ENCODE data around the gene HYAL3. TPM values are rescaled to one million over a fixed set of nuclear protein-coding genes. Genes with fewer than 3 reads are reported as not detected.

HYAL3 gene
- total RNA-seq, 1 donor from 2014 or later = 6.9 TPM

GRCh38 chr3:50261505-50261904 lies 37.7 kb downstream of the HYAL3 start:
- Histone ChIP-seq H3K9ac (ENCODE audit: low read length) (peak overlapping the region; percentile 92), H3K9me3 (ENCODE audit: insufficient read depth, low read depth, low read length) (no peaks in the 10 kb centered on the region), H3K36me3 (ENCODE audit: insufficient read depth, low read length) (peaks cover 16% of the 10 kb centered on the region), H3K27me3 (ENCODE audit: insufficient read depth, low read length) (no peaks in the 10 kb centered on the region), H2AFZ (ENCODE audit: low read depth, low read length) (no peak overlapping the region), H3K4me3 (ENCODE audit: insufficient read depth, low read depth, low read length) (no peak overlapping the region), H3K79me2 (ENCODE audit: insufficient read depth, low read length) (peaks cover 9% of the 10 kb centered on the region), H4K20me1 (ENCODE audit: insufficient read depth, low read length) (peaks cover 11% of the 10 kb centered on the region), H3K4me2 (ENCODE audit: low read length) (peak overlapping the region; percentile 82), H3K27ac (ENCODE audit: low read depth, low read length) (no peak overlapping the region), H3K4me1 (ENCODE audit: insufficient read depth, low read length) (peaks cover 33% of the 10 kb centered on the region)
- TF ChIP-seq CTCF (IDR thresholded peaks at IDR 0.05; ENCODE audit: insufficient read depth, low read depth, low read length) = no peak
- TF ChIP-seq EZH2 (IDR thresholded peaks at IDR 0.05; ENCODE audit: insufficient read depth, low read length) = no peak
- Mint-ChIP-seq H3K4me1 (ENCODE audit: low read depth, unreplicated experiment) (peaks cover 25% of the 10 kb centered on the region), H3K27ac (ENCODE audit: unreplicated experiment) (peak overlapping the region; percentile 83), H3K9me3 (ENCODE audit: unreplicated experiment) (no peaks in the 10 kb centered on the region), H3K27me3 (ENCODE audit: low read depth, unreplicated experiment) (no peaks in the 10 kb centered on the region), H3K4me3 (ENCODE audit: unreplicated experiment) (no peak overlapping the region), H3K36me3 (ENCODE audit: low read depth, unreplicated experiment) (peaks cover 9% of the 10 kb centered on the region)
- DNase-seq (ENCODE audit: low read depth) = no peak
- no peak for FAIRE-seq

GRCh38 chr3:50260942-50261441 lies 38.2 kb downstream of the HYAL3 start:
- Histone ChIP-seq H3K36me3 (ENCODE audit: insufficient read depth, low read length) (peaks cover 20% of the 10 kb centered on the region), H2AFZ (ENCODE audit: low read depth, low read length) (no peak overlapping the region), H3K27me3 (ENCODE audit: insufficient read depth, low read length) (no peaks in the 10 kb centered on the region), H3K79me2 (ENCODE audit: insufficient read depth, low read length) (peaks cover 14% of the 10 kb centered on the region), H3K9ac (ENCODE audit: low read length) (peak overlapping the region; percentile 92), H3K27ac (ENCODE audit: low read depth, low read length) (peak overlapping the region; percentile 93), H4K20me1 (ENCODE audit: insufficient read depth, low read length) (peaks cover 15% of the 10 kb centered on the region), H3K4me3 (ENCODE audit: insufficient read depth, low read depth, low read length) (peak overlapping the region; percentile 55), H3K4me2 (ENCODE audit: low read length) (peak overlapping the region; percentile 82), H3K9me3 (ENCODE audit: insufficient read depth, low read depth, low read length) (no peaks in the 10 kb centered on the region), H3K4me1 (ENCODE audit: insufficient read depth, low read length) (peaks cover 33% of the 10 kb centered on the region)
- Mint-ChIP-seq H3K36me3 (ENCODE audit: low read depth, unreplicated experiment) (peaks cover 9% of the 10 kb centered on the region), H3K27ac (ENCODE audit: unreplicated experiment) (peak overlapping the region; percentile 83), H3K27me3 (ENCODE audit: low read depth, unreplicated experiment) (no peaks in the 10 kb centered on the region), H3K4me3 (ENCODE audit: unreplicated experiment) (peak overlapping the region; percentile 12), H3K9me3 (ENCODE audit: unreplicated experiment) (no peaks in the 10 kb centered on the region), H3K4me1 (ENCODE audit: low read depth, unreplicated experiment) (peaks cover 25% of the 10 kb centered on the region)
- TF ChIP-seq EZH2 (IDR thresholded peaks at IDR 0.05; ENCODE audit: insufficient read depth, low read length) (no peak), CTCF (IDR thresholded peaks at IDR 0.05; ENCODE audit: insufficient read depth, low read depth, low read length) (no peak)
- no peak for DNase-seq (ENCODE audit: low read depth)
- no peak for FAIRE-seq

Data from astrocyte (in vitro differentiated cells and primary cell).